ENCODE results near the gene IL17REL.

DNA sequence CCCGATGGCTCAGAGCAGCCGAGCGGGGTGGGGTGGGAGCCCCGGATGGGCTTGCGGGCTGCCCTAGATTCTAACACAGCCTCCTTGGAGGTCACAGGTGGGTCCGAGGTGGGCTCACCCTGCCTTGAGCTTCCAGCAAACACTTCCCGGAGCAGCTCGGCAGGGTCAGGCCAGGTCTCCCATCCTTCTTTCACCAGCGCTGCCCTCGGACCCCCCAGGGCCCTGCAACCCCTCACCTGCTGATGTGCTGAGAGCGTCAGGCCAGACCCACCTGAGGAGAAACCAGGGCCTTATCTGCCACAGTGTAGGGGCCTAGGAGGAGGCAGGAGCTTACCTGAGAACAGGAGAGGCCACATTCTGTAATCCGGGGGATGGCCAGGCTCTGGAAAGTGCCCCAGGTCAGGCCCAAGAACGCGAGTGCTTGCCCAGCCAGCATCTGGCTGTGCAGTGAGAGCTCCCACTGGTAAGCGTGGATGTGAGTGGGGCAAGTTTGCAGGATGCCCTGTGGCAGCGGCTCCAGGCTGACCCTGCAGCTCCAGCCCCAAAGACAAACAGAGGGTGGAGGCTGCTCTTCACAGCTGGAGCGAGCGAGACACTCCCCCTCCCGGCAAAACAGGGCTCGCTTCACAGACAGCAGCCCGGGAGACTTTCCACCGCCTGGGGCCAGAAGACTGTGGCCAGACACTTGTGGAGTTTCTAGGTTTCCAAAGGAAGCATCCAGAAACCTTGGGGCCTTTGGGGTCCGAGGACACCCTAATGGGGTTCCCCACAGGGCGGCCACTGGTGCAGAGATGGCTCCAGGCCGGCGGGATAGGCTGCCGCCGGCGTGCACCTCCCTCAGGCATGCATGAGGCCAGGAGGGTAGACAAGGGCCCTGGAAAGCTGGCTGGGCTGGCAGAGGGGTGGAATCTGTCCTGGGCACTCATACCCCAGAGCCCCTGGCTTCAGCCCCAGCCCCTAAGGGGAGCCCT, at the start of gene IL17REL:
- TF ChIP-seq TAF1 (IDR thresholded peaks at IDR 0.05; ENCODE audit: borderline replicate concordance, insufficient read depth, low read length) (no peak), SIN3A (IDR thresholded peaks at IDR 0.05; ENCODE audit: borderline replicate concordance, insufficient read depth, low read length) (no peak)

Data from PFSK-1 (cell line).